ENCODE results near the gene CFL2.

DNA sequence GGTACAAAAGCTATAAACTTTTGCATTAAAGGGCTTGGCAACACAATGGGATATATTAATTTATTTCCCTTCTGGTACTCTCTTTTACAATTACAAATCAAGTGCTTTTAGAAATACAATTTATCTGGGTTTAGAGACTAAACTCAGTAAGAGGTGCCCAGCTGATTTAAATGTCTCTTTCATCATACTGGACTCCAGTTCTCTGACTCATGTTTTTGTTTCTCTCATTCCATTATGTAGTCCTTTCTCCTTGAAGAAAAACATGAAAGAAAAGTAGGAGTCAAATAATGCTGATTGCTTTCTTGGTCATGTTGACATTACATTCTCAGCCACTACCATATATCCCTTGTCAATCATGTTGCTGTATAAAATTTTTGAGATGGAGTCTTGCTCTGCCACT, 36.3 kb upstream of the CFL2 start:
- no peak for TF ChIP-seq EZH2 (IDR thresholded peaks at IDR 0.05)
- TF ChIP-seq POLR2AphosphoS5 (IDR thresholded peaks at IDR 0.05; ENCODE audit: borderline replicate concordance, low read depth, low read length), result no peak

All from SK-N-MC (cell line).